CD4-positive, alpha-beta T cell treated with Interleukin-2 at 100 ng/mL for 4 hours (primary cell): ENCODE results near the gene GTF3C4.

ENCODE experiments used
- DNase-seq: peaks from one replicate; pipeline ENCODE4 v3.0.0-alpha.2; 2020; ENCODE audit warnings: low spot score

GTF3C4 gene

GRCh38 chr9:132732326-132733259 is 62.3 kb downstream of the GTF3C4 start:
- DNase-seq = no peak

- no peak for DNase-seq
Measured at GRCh38 chr9:132733260-132733815, 63.1 kb downstream of the GTF3C4 start.

- no peak for DNase-seq
Measured at GRCh38 chr9:132739710-132740310, 69.5 kb downstream of the GTF3C4 start.

GRCh38 chr9:132740526-132741309 is 70.5 kb downstream of the GTF3C4 start:
- no peak for DNase-seq

GRCh38 chr9:132742821-132743311 is 72.6 kb downstream of the GTF3C4 start:
- DNase-seq = no peak

GRCh38 chr9:132743931-132744479 is 73.7 kb downstream of the GTF3C4 start:
- no peak for DNase-seq
